Right lobe of liver (tissue), 4 donors: Measurements from ENCODE around the gene SBK2.

Experiments
- CTCF ChIP-seq, 4 donors: fragments of 200-600 bp in 3 of 4; fragments of 450-650 bp in 1 of 4; IDR thresholded peaks; one replicate each; pipeline versions ENCODE4 v1.5.1 to v1.8.0; 2016 to 2022; ENCODE audit warnings: antibody characterized with exemption in 4 of 4, mild to moderate bottlenecking in 2 of 4
- POLR2A ChIP-seq: fragments of 450-650 bp; IDR thresholded peaks from one replicate; pipeline ENCODE4 v1.6.1; 2017; ENCODE audit warnings: antibody characterized with exemption, mild to moderate bottlenecking
- donor health status: DM: no; HTN: no; CAD: no.
- donor health status: DM: no; HTN: no; CAD: no.
- donor health status: DM: no; HTN: yes; CAD: no.

GRCh38 chr19:55516878-55517620 is 19.9 kb downstream of the SBK2 start:
- peak; percentile 63 to 94 (median 80) for TF ChIP-seq CTCF (IDR thresholded peaks at IDR 0.05)
- peak; percentile 40 for TF ChIP-seq POLR2A
